GM12892 (cell line): ENCODE data around the gene INIP.
"Not testable (repeated sequence)": the region's sequence is repeated elsewhere in the genome, so short reads cannot be mapped to it uniquely, and the experiment has no call there.

ENCODE experiments used
- DNase-seq: peaks from one replicate; pipeline ENCODE4 v3.0.0; 2011; ENCODE audit not compliant: insufficient read length
- FAIRE-seq: peaks from 2 replicates; lab custom pipeline; 2011; peaks lifted over from hg19 to GRCh38; lab: Jason Lieb, UNC
- POLR2A ChIP-seq: IDR thresholded peaks from 2 replicates; pipeline ENCODE4 v1.6.1; 2011; ENCODE audit warnings: low read depth, low read length, control low read depth
- POLR2AphosphoS5 ChIP-seq: IDR thresholded peaks from 2 replicates; pipeline ENCODE4 v1.6.1; 2011; ENCODE audit warnings: low read depth, low read length, control low read depth
- TAF1 ChIP-seq: IDR thresholded peaks from 2 replicates; pipeline ENCODE4 v1.6.1; 2011; ENCODE audit warnings: low read depth, mild to moderate bottlenecking, control low read depth, low read length, borderline replicate concordance

Gene INIP

GRCh38 chr9:112699230-112699629 lies 18.7 kb downstream of the INIP start:
- DNase-seq (no peak), FAIRE-seq (no peak)
- TF ChIP-seq TAF1 (no peak), POLR2A (no peak), POLR2AphosphoS5 (no peak)

GRCh38 chr9:112696461-112696860 lies 21.5 kb downstream of the INIP start:
- TF ChIP-seq POLR2A, result no peak
- no peak for TF ChIP-seq POLR2AphosphoS5
- no peak for TF ChIP-seq TAF1

GRCh38 chr9:112694706-112695555 lies 23.0 kb downstream of the INIP start:
- no peak for FAIRE-seq
- DNase-seq, result no peak
- TF ChIP-seq POLR2A, result no peak
- TF ChIP-seq POLR2AphosphoS5, result no peak
- no peak for TF ChIP-seq TAF1

More at GRCh38 chr9:112696461-112696860, 21.5 kb downstream of the INIP start:
- FAIRE-seq, result no peak
- DNase-seq, result no peak

GRCh38 chr9:112689161-112689740 lies 28.7 kb downstream of the INIP start:
- TF ChIP-seq POLR2A, result no peak
- TF ChIP-seq TAF1, result no peak
- no peak for TF ChIP-seq POLR2AphosphoS5
- FAIRE-seq (no peak), DNase-seq (no peak)

GRCh38 chr9:112680731-112681402 lies 37.0 kb downstream of the INIP start:
- no peak for DNase-seq
- TF ChIP-seq TAF1 (no peak), POLR2A (no peak), POLR2AphosphoS5 (no peak)
- FAIRE-seq, result no peak

- no peak for TF ChIP-seq POLR2A
- FAIRE-seq (no peak), DNase-seq (no peak)
Observed at GRCh38 chr9:112677040-112677439, 40.9 kb downstream of the INIP start.

- FAIRE-seq, DNase-seq: not testable (repeated sequence)
Observed at GRCh38 chr9:112673221-112673620, 44.7 kb downstream of the INIP start.

- DNase-seq (no peak), FAIRE-seq (no peak)
- TF ChIP-seq POLR2AphosphoS5, result no peak
- no peak for TF ChIP-seq TAF1
- no peak for TF ChIP-seq POLR2A
Observed at GRCh38 chr9:112670991-112671625, 46.8 kb downstream of the INIP start.

- TF ChIP-seq POLR2AphosphoS5 (no peak), TAF1 (no peak), POLR2A (no peak)
- FAIRE-seq, result no peak
- DNase-seq, result no peak
Observed at GRCh38 chr9:112669326-112669725, 48.6 kb downstream of the INIP start.

- TF ChIP-seq POLR2A (no peak), TAF1 (no peak), POLR2AphosphoS5 (no peak)
- no peak for DNase-seq
- no peak for FAIRE-seq
Observed at GRCh38 chr9:112665347-112665746, 52.6 kb downstream of the INIP start.

GRCh38 chr9:112664531-112664930 lies 53.4 kb downstream of the INIP start:
- TF ChIP-seq POLR2AphosphoS5 (no peak), TAF1 (no peak), POLR2A (no peak)
- FAIRE-seq (no peak), DNase-seq (no peak)
